ENCODE measurements around the gene RNASE4.

RNASE4 gene

GRCh38 chr14:20676072-20676471, 8.3 kb upstream of the RNASE4 start:
- DNase-seq, result no peak

DNA sequence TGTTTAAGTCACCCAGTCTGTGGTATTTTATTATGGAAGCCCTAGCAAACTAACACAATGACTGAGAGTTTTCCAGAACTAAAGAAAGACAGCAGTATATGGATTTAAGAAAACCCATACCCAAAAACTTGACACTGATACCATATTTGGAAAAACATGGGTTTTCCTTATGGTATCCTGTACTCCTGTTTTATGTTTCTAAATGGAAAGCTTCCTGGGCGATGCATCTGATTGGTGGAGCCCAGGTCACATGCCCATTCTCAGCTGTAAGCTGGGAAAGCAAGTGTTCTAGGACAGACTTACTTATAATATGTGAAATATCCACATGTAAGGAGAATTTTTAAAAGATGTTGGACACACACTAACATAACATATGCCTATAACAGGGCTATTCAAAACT, 4.5 kb upstream of the RNASE4 start:
- DNase-seq, result no peak

DNA sequence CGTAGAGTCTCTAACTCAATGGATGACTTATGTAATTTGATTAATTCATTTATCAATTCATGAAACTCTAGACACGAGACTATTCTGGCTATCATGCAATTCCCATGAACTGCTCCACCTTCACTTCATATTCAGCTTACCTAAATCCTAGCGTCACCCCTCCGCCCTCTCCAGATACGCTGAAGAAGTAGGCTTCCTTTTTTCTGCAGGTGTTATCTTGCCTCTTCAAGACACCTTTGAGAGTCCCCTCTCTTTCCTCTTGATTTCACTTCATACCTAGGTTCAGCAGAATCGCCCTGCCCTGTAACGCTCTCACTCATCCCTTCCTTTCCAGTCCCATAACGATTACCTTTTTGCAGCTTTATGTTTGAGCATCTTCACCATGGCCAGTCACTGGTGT, 4.0 kb upstream of the RNASE4 start:
- DNase-seq, result no peak

GRCh38 chr14:20680843-20681347, 3.5 kb upstream of the RNASE4 start:
- no peak for DNase-seq

DNA sequence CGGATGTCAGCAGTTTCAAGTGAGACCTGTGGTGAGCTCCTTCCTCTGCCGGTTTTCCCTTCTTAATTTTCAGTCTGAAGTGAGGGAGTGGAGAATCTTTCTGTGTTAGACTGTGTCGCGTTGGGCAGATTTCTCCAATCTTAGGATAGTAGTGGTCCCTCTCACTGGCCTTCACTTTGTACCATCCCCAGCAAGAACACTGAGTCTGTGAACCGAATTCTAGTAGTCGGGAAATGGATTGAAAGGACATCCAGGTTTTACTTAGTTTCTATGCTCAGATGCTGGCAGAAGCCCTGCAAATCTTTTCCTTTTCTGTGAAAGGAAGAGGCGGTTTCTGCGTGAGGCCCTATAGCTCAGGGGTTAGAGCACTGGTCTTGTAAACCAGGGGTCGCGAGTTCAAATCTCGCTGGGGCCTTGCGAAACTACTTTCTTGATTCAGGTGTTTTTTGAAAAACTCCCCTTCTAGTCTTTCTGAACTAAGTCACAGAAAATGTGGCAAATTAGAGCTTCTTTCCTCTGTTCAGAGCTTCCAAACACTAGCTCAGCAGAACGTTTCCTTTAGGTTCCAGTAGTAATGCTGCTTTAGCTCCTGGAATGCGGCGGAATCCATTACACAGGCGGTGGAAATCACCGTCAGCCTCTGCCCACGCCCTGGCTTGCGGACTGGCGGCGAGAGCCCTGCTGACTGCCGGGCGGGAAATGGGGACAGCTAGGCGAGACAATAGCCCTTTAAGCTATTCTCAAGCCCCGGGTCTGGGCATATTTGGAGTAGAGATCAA, 2.8 kb upstream of the RNASE4 start:
- peak; percentile 71 for DNase-seq

DNA sequence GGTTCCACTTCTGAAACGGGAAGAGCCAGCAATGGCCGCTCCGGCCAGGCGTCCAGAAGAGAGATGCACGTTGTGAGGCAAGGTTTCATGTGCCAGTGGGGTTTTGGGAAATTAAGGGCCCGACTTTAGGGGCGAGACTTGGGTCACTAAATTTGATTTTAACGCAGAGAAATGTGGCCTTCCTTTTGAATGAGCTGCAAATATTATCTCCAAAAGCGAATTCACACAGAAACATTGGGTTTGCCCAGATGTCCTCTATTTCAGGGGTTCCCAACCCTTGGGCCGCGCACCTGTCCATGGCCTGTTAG, 2.3 kb upstream of the RNASE4 start:
- no peak for DNase-seq

DNA sequence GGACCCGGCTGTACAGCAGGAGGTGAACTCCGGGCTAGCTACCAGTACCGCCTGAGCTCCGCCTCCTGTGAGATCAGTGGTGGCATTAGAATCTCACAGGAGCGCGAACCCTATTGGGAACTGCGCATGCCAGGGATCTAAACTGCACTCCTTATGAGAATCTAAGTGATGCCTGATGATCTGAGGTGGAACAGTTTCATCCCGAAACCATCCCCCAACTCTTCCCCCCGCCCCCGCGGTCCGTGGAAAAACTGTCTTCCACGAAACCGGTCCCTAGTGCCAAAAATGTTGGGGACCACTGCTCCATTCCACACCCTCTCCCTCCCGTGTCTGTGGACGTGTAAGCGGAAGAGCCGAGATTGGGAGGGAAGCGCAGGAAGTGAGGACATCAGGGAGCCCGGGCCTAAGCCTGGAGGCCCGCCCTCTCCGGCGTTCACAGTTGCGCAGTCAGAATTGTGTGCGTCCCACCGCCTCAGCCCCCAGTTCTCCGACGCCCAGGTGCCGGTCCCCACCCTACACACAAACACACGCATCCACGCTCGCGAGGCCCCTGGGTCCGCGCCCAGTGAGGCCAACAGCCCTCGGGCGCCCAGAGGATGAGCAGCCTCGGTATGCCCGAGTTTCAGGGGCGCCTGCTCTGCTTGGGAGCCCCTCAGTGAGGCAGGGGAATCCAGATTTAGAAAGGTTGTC, 1.8 kb upstream of the RNASE4 start:
- peak; percentile 64 for DNase-seq

DNA sequence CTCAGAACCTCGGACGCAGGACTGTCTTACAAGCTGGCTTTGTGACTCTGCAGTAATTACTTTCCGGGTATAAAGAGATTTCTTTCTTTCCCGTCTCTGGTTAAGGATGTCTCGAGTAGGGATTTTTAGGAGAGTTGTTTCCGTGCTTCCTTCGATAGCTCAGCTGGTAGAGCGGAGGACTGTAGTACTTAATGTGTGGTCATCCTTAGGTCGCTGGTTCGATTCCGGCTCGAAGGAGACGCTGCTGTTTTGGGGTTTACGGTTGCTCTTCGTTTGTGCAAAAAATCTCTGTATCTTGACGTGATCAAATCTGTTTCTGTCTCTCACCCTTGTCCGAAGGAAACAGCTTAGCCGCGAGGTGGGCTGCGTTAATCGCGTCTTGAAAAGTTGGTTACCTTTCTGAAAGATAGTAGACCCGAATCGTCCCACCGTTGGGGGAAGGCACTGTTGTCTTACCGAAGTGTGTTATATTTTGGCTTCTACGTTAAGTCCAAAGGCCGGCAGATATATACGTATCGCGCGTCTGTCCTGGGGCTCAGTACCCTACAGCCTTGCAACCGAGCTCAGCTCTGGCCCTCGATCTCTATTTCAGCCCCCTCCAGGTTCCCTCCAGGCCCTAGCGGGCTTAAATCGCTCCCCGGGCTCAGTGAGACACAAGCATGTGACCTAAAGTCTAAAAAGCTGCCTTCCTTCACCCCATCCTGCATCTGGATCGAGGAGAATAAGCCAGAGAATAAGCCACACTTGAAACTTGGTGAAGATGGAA, 1.1 kb upstream of the RNASE4 start:
- peak; percentile 59 for DNase-seq

- no peak for DNase-seq
Observed at GRCh38 chr14:20684662-20685456, 499 bp downstream of the RNASE4 start.

GRCh38 chr14:20686386-20687143, 2.2 kb downstream of the RNASE4 start:
- no peak for DNase-seq

DNA sequence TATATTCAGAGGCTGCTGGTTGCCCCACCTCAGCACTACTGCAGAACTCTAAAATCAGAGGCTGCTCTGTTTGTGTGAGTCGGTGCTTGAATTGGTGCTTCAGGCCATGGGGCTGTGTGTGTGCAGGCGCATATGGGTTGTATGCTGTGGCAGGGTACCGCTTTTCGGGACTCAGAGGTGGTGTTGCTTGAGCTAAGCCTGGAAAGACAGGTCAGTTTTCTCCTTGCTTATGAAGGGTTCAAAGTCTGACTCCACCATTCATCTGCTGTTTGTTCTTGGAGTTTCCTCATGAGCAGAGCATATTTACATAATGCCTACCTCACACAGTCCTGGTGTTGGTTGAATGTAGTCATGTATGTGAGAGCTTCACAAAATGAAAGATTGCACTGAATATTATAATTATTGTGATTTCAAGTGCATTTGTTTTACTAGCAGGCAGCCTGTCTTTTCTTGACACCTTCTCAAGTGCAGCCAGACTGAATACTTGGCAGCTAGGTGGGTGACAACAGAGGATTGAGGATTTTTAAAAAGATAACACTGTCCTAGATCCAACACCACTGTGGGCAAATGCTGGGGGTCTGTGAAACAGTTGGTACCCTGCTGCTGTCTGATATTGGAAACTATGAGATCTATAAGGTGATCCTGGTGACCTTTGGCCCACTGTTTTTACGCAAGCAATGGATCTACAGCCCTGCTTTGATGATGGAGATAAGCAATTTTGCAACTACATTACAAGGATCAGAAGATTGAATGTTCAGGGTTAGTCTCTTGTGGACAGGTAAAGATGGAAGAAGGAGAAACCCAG, 3.2 kb downstream of the RNASE4 start:
- DNase-seq, result no peak

GRCh38 chr14:20688167-20688839, 3.9 kb downstream of the RNASE4 start, which contains the start of gene ANG:
ANG (plus strand) TSS chr14:20688764; CDS start chr14:20693565, 4,801 bp downstream.
- DNase-seq, result no peak

- DNase-seq, result peak; percentile 19
Observed at GRCh38 chr14:20690848-20691640, 6.7 kb downstream of the RNASE4 start.

DNA sequence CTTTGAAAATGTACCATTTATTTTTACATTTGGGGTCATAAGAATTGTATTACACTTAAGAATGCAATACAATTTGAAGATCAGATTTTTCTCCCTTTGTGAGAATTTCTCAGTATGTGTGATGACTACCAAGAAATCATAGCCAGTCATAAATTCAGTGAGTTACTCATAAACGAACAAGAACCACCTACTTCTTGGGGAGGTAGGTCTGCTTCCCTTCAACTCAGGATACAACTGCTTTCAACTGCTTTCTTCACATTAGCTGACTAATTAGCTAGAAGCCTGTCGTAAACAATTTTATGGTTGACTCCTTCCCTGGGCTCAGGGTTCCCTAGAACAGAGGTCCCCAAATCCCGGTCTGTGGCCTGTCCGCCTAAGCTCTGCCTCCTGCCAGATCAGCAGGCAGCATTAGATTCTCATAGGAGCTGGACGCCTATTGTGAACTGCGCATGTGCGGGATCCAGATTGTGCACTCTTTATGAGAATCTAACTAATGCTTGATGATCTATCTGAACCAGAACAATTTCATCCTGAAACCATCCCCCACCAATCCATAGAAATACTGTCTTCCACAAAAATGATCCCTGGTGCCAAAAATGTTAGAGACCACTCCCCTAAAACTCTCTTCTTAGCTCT, 7.9 kb downstream of the RNASE4 start:
- no peak for DNase-seq

- DNase-seq, result no peak
Observed at GRCh38 chr14:20696764-20697163, 12.4 kb downstream of the RNASE4 start.

DNA sequence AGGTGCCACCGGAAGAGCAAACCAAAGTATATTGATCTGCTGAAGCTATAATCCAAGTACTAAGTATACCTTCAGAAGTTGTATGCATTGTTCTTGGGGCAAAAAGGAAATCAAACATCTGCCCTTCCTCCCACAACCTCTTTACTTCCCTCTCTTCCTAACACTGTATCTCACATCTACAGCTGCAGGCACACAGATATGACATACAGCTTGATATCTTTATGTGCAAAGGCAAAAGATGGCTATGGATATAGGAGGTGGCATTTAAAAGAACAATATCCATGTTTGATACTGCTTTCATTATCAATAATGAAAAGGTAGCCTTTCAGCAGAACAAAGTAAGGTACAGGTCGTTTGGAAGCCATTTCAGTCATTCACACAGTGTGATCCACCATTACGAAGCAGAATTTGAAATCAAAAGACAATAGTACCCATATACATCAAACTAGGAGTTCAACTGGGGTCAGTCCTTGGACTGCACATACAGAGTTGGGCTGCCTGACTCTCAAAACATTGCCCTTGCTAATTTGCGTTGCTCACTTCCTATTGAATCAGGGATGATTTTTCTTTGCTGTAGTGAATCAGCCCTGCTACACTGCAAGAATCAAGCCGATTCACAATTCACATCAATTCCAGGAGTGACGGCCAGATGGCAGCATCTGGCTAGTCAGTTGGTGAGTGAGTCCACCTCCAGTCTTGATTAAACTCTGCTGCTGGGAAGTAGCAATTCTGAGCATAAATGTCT, 13.1 kb downstream of the RNASE4 start:
- peak; percentile 51 for DNase-seq

GRCh38 chr14:20698018-20698329, 13.6 kb downstream of the RNASE4 start:
- DNase-seq, result no peak

GRCh38 chr14:20698934-20699333, 14.6 kb downstream of the RNASE4 start:
- no peak for DNase-seq

Measured in T-helper 9 cell (primary cell).